Keratinocyte (primary cell): Measurements from ENCODE around the gene ORMDL2.

Source experiments
- EZH2 ChIP-seq: IDR thresholded peaks from one replicate; pipeline ENCODE4 v1.6.1; 2012; ENCODE audit warnings: inconsistent platforms, mild to moderate bottlenecking, low read length, moderate library complexity
- TF ChIP-seq, protein P1 (sequence below), 3 experiments: IDR thresholded peaks in 1 of 3; conservative IDR thresholded peaks in 1 of 3; optimal IDR thresholded peaks in 1 of 3; 2 replicates in 2 of 3; 3 replicates in 1 of 3; pipeline versions ENCODE3 to v1.5.1; 2011; ENCODE audit warnings: low read length in 3 of 3, mild to moderate bottlenecking in 3 of 3, moderate library complexity in 2 of 3, control low read depth in 1 of 3, inconsistent platforms in 1 of 3; ENCODE audit not compliant: insufficient read depth in 2 of 3; ENCODE audit errors: extremely low read depth in 1 of 3

DNA sequence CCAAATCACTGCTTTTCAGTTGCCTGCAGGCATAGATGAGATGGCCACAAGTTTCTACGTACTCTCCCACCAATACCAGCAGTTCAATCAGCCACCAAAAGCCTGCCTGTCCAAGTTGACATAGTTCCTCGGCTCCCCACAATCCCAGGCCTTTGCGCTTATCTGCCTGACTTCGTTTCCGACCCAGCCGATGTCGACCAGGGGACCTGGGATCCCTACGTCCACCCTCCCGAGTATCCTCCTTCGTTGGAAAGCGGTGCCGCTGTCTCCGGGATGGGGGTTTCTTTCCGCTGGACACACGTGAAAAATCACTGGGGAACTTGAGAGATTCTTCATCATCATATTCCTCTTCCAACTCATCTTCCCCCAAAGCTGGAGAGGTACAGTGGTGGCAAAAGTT, 10.0 kb downstream of the ORMDL2 start:
- TF ChIP-seq, protein P1, sequence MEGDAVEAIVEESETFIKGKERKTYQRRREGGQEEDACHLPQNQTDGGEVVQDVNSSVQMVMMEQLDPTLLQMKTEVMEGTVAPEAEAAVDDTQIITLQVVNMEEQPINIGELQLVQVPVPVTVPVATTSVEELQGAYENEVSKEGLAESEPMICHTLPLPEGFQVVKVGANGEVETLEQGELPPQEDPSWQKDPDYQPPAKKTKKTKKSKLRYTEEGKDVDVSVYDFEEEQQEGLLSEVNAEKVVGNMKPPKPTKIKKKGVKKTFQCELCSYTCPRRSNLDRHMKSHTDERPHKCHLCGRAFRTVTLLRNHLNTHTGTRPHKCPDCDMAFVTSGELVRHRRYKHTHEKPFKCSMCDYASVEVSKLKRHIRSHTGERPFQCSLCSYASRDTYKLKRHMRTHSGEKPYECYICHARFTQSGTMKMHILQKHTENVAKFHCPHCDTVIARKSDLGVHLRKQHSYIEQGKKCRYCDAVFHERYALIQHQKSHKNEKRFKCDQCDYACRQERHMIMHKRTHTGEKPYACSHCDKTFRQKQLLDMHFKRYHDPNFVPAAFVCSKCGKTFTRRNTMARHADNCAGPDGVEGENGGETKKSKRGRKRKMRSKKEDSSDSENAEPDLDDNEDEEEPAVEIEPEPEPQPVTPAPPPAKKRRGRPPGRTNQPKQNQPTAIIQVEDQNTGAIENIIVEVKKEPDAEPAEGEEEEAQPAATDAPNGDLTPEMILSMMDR (optimal IDR thresholded peaks at IDR 0.05 in 1 of 3, IDR thresholded peaks at IDR 0.05 in 1 of 3, conservative IDR thresholded peaks at IDR 0.05 in 1 of 3; ENCODE audit: extremely low read depth in 1 of 3, insufficient read depth in 2 of 3, low read length in 3 of 3) = no peak
- no peak for TF ChIP-seq EZH2
